Kidney (tissue), 14 donors: ENCODE measurements around the gene PRRX1. TPM values are rescaled to one million over a fixed set of nuclear protein-coding genes. Genes with fewer than 3 reads are reported as not detected.

Experiments used
- DNase-seq, 5 donors: peaks; one replicate each; pipeline ENCODE4 v3.0.0-alpha.2; 2013 to 2020
- FAIRE-seq: peaks from 2 replicates; lab custom pipeline; 2012; peaks lifted over from hg19 to GRCh38; lab: Jason Lieb, UNC
- H3K27ac ChIP-seq, 2 donors: one replicate each; pipeline ENCODE4 v1.7.0; 2013; ENCODE audit warnings: low read depth in 2 of 2, low read length in 2 of 2, inconsistent platforms in 1 of 2
- H3K27me3 ChIP-seq: one replicate; pipeline ENCODE4 v1.7.1; 2013; ENCODE audit warnings: low read length, inconsistent platforms; ENCODE audit not compliant: control insufficient read depth, insufficient read depth
- H3K36me3 ChIP-seq, 3 donors: one replicate each; pipeline versions ENCODE4 v1.7.0 to v1.7.1; 2013; ENCODE audit warnings: low read length in 3 of 3, control low read depth in 1 of 3, inconsistent platforms in 1 of 3; ENCODE audit not compliant: insufficient read depth in 3 of 3, control insufficient read depth in 2 of 3
- H3K4me1 ChIP-seq, 3 donors: one replicate each; pipeline versions ENCODE4 v1.7.0 to v1.7.1; 2013; ENCODE audit warnings: low read length in 3 of 3, inconsistent platforms in 1 of 3, low read depth in 1 of 3; ENCODE audit not compliant: control insufficient read depth in 2 of 3, insufficient read depth in 2 of 3
- H3K4me3 ChIP-seq, 3 donors: one replicate each; pipeline versions ENCODE4 v1.7.0 to v1.8.1; 2013; ENCODE audit warnings: low read length in 3 of 3, control low read depth in 1 of 3, inconsistent platforms in 1 of 3
- H3K9ac ChIP-seq, 3 donors: one replicate each; pipeline versions ENCODE4 v1.7.0 to v1.7.1; 2013; ENCODE audit warnings: low read length in 3 of 3, control low read depth in 1 of 3, inconsistent platforms in 1 of 3
- H3K9me3 ChIP-seq, 3 donors: one replicate each; pipeline versions ENCODE4 v1.7.0 to v1.7.1; 2013; ENCODE audit warnings: low read length in 3 of 3, control low read depth in 1 of 3, inconsistent platforms in 1 of 3; ENCODE audit not compliant: control insufficient read depth in 2 of 3, insufficient read depth in 1 of 3
- intact Hi-C: fragments of 100-400 bp; cut with DNase I; formaldehyde crosslinking; loops from one replicate; pipeline ENCODE4 v1.11.1; 2022
- polyA plus RNA-seq: library from polyadenylated mRNA; stranded (reverse); fragments of 350-450 nt; fragmentation: Illumina TruSeq; extraction: RNeasy Lipid Tissue Mini Kit (QIAGEN cat#74804); gene quantifications from one replicate; pipeline ENCODE4 v1.2.3, GENCODE V29; 2014; ENCODE audit warnings: low read depth, low replicate concordance; ENCODE audit not compliant: insufficient read depth
- total RNA-seq: library from RNA; stranded (reverse); fragmentation: NEBNext Ultra II Directional; extraction: Animal tissue kit (Norgen Biotek cat#: 25700); gene quantifications from one replicate; pipeline ENCODE4 v1.2.1, GENCODE V29; 2021
- TF ChIP-seq, protein P1 (sequence below): IDR thresholded peaks from 3 replicates; pipeline ENCODE4 v1.5.1; 2012; ENCODE audit warnings: mild to moderate bottlenecking, moderate library complexity, borderline replicate concordance; ENCODE audit not compliant: insufficient read depth; ENCODE audit errors: extremely low read depth
- donor health status: control.
- donor health status: control.
- donor health status: control.
- donor health status: control.
- donor health status: control.
- donor health status: DM: yes; HTN: yes; CAD: no.
- donor health status: Normal renal cell carcinoma (clear cell type).

Gene PRRX1
- total and polyA plus RNA-seq, 2 donors from 2014 or later, result 0.67 to 8.1 TPM

DNA sequence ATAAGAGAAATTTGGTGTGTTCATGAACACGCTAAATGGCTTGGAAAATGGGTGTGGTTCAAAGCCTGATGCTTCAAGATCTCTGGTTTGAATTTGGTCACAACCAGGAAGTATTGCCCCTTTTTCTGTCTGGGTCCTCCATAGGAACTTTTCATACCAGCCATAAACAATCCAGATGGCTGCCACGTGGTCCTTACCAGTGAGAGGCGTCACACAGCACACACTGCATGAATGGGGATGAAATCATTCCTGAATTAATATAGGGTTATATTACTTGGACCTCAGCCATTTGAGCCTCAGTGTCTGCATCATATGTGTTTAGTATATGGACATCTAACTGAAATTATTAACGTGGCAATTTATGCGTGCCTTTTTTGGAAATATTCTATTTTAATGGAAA lies 64.0 kb downstream of the PRRX1 start:
- TF ChIP-seq, protein P1, sequence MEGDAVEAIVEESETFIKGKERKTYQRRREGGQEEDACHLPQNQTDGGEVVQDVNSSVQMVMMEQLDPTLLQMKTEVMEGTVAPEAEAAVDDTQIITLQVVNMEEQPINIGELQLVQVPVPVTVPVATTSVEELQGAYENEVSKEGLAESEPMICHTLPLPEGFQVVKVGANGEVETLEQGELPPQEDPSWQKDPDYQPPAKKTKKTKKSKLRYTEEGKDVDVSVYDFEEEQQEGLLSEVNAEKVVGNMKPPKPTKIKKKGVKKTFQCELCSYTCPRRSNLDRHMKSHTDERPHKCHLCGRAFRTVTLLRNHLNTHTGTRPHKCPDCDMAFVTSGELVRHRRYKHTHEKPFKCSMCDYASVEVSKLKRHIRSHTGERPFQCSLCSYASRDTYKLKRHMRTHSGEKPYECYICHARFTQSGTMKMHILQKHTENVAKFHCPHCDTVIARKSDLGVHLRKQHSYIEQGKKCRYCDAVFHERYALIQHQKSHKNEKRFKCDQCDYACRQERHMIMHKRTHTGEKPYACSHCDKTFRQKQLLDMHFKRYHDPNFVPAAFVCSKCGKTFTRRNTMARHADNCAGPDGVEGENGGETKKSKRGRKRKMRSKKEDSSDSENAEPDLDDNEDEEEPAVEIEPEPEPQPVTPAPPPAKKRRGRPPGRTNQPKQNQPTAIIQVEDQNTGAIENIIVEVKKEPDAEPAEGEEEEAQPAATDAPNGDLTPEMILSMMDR, result no peak
- intact Hi-C loops, result no loop called here
- H3K9me3 ChIP-seq, result no peaks in the 10 kb centered on the region
- H3K9ac ChIP-seq, result no peak overlapping the region
- DNase-seq, result no peak
- H3K27me3 ChIP-seq, result no peaks in the 10 kb centered on the region
- no peaks in the 10 kb centered on the region for H3K36me3 ChIP-seq
- H3K27ac ChIP-seq, result no peak overlapping the region
- no peak overlapping the region for H3K4me3 ChIP-seq
- no peaks in the 10 kb centered on the region for H3K4me1 ChIP-seq
- FAIRE-seq, result no peak

DNA sequence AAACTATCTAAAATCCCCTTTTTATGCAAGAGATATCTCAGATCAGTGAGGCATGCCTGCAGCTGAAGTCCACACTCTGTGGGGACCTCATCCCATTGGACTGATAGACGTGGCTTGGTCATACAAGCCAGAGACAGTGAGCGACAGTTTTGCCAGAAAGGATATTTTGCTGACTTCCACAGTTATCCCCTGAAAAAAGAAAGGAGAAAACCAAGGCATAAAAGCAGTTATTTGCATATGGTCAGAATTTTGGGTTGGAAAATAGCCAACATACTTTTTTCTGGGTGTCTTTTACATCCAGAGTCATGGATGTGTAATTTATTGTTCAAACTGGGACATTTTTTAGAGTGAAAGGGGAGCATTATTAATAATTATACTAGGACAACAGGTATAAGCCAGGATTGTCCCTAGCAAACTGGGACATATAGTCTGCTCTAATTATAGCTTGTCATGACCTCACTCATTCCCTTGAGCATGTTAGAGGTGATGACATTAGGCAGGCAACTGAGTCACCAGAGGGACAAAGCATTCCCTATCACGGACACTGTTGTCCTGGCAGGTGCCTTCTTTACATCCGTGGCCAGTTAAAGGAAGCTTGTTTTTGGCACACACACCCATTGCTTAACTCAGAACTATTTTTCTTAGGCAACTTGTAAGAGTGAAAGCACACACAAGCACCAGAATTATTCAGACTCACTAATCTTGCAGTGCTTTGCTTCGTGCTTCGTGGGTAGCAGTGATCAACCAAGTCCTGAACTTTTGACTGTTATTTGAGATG lies 65.5 kb downstream of the PRRX1 start:
- H3K36me3 ChIP-seq, result no peaks in the 10 kb centered on the region
- H3K4me3 ChIP-seq, result no peak overlapping the region
- FAIRE-seq, result no peak
- H3K27me3 ChIP-seq, result no peaks in the 10 kb centered on the region
- TF ChIP-seq, protein P1, result no peak
- no peak overlapping the region for H3K27ac ChIP-seq
- intact Hi-C loops, result no loop called here
- H3K9ac ChIP-seq, result no peak overlapping the region
- H3K4me1 ChIP-seq, result no peaks in the 10 kb centered on the region
- no peaks in the 10 kb centered on the region for H3K9me3 ChIP-seq
- DNase-seq, result no peak

DNA sequence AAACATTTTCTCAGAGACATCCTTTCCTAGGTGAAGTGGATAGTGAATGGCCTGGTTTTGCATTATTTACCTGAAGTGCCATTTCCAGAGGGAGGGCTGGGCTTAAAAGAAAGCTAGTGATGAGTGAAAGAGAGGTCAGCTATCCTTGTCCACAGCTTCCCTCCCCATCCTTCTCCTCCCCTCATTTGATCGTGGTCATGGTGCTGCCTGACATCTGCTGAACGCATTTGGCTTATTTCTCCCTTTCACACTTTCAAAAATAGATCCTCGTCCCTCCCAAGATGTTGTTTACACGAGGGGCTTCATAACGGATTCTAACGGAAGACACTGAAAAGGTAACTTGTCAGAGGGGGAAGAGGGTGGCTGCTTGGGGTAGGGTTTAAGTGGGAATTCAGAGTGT lies 66.1 kb downstream of the PRRX1 start:
- no peak overlapping the region for H3K4me3 ChIP-seq
- TF ChIP-seq, protein P1, result no peak
- FAIRE-seq, result no peak
- DNase-seq, result peak in 1 of 5 donors; percentile 7
- H3K4me1 ChIP-seq, result no peaks in the 10 kb centered on the region
- no peak overlapping the region for H3K9ac ChIP-seq
- H3K27ac ChIP-seq, result no peak overlapping the region
- no peaks in the 10 kb centered on the region for H3K9me3 ChIP-seq
- no peaks in the 10 kb centered on the region for H3K27me3 ChIP-seq
- H3K36me3 ChIP-seq, result no peaks in the 10 kb centered on the region
- intact Hi-C loops, result no loop called here
